Nephron (organoid): ENCODE results near the gene ZNF575.

Experiments used
- H3K27ac Mint-ChIP-seq, 3 experiments: 2 replicates each; pipeline ENCODE4 v1.8.0; 2020; ENCODE audit warnings: mixed read lengths in 3 of 3, mild to moderate bottlenecking in 2 of 3, moderate library complexity in 1 of 3
- H3K27me3 Mint-ChIP-seq: 2 replicates; pipeline ENCODE4 v1.8.0; 2021; ENCODE audit warnings: low read depth, mild to moderate bottlenecking, moderate library complexity, mixed read lengths
- H3K36me3 Mint-ChIP-seq: 2 replicates; pipeline ENCODE4 v1.8.0; 2020; ENCODE audit warnings: low read depth, mixed read lengths
- H3K4me1 Mint-ChIP-seq: 2 replicates; pipeline ENCODE4 v1.8.0; 2020; ENCODE audit warnings: mixed read lengths
- H3K4me3 Mint-ChIP-seq, 3 experiments: 2 replicates each; pipeline ENCODE4 v1.8.0; 2020; ENCODE audit warnings: mild to moderate bottlenecking in 3 of 3, mixed read lengths in 3 of 3, moderate library complexity in 2 of 3
- H3K9me3 Mint-ChIP-seq: 2 replicates; pipeline ENCODE4 v1.8.0; 2020; ENCODE audit warnings: mixed read lengths
- TF ChIP-seq, protein P1 (sequence below), 3 experiments: fragments of 200-600 bp; sonication (generic); IDR thresholded peaks; one replicate each; pipeline ENCODE4 v1.5.0; 2021; ENCODE audit warnings: antibody characterized with exemption in 3 of 3; ENCODE audit not compliant: unreplicated experiment in 3 of 3

The ZNF575 gene

DNA sequence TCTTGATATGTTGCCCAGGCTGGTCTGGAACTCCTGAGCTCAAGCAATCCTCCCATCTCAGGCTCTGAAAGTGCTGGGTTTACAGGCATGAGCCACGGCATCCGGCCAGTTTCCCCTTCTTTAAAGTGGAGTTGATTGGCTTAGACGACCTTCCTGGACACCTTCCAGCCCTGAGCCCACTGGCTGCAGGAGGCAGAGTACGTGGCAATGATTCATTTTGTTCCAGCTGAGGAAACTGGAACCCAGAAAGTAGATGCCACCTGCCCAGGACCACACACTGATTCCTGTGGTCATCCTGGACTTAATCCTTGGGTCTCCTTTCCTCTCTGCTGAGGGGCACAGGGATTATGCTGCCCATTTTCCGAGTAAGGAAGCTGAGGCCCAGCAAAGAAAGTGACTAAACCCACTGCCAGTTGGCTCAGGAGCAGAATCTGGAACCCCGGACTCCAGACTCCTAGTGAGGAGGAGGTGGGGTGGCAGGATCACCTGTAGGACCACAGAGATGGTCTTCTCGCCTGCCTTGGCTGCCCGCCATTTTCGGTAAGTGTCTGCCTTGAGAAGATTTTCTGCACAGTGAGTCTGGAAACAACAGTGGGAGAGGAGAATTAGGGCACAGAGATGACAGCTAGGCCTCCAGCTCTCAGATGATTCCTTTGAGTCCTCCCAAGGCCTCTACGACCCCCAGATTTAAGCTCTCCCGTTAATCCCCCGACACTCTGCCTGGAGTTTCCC lies 41.6 kb downstream of the ZNF575 start:
- TF ChIP-seq, protein P1, sequence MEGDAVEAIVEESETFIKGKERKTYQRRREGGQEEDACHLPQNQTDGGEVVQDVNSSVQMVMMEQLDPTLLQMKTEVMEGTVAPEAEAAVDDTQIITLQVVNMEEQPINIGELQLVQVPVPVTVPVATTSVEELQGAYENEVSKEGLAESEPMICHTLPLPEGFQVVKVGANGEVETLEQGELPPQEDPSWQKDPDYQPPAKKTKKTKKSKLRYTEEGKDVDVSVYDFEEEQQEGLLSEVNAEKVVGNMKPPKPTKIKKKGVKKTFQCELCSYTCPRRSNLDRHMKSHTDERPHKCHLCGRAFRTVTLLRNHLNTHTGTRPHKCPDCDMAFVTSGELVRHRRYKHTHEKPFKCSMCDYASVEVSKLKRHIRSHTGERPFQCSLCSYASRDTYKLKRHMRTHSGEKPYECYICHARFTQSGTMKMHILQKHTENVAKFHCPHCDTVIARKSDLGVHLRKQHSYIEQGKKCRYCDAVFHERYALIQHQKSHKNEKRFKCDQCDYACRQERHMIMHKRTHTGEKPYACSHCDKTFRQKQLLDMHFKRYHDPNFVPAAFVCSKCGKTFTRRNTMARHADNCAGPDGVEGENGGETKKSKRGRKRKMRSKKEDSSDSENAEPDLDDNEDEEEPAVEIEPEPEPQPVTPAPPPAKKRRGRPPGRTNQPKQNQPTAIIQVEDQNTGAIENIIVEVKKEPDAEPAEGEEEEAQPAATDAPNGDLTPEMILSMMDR (IDR thresholded peaks at IDR 0.05; ENCODE audit: unreplicated experiment in 3 of 3): no peak
- peak overlapping the region; percentile 95 to 99 (median 96) for H3K4me3 Mint-ChIP-seq
- H3K27me3 Mint-ChIP-seq: no peaks in the 10 kb centered on the region
- H3K9me3 Mint-ChIP-seq: no peaks in the 10 kb centered on the region
- H3K27ac Mint-ChIP-seq: peak overlapping the region; percentile 88 to 98 (median 97)
- H3K4me1 Mint-ChIP-seq: peaks cover 40% of the 10 kb centered on the region
- H3K36me3 Mint-ChIP-seq: peaks cover 22% of the 10 kb centered on the region

DNA sequence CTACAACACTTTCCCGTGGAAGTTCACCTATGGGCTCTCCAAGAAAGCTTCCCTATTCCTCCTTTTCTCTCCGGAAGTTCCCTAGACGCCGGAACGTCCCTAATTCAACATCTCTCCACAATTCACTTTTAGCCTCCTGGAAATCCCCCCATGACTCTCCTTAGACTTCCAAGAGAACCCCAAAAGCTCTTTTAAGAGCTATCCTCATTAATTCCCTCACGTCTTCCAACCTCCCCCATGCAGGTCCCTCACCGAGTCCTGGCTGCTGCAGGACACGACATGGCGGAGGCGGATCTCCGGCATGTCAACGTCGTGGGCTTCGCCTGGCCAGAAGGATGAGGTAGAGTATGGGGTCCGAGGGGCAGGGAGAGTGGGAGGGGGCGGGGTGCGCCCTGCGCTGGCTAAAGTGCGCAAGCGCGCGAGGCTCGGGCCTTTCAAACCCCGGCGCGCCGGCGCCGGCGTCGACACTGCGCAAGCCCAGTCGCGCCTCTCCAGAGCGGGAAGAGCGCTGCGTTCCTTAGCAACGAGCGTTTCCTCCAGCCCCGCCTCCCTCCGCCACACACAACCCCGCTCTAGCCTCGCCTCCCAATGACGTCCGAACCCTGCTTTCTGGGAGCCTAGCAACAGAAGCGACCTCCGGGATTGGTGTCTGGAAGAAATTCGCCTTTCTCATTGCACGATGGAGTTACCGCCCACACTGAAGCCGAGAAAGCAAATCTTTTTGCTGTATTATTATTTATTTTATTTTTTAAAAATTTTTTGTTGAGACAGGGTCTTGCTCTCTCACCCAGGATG lies 42.4 kb downstream of the ZNF575 start, which contains the start of the genes PINLYP and XRCC1:
Gene PINLYP, plus strand, starts transcription at position 646 of the 795 bp plus-strand sequence. CDS start 1,391 bp downstream, outside the sequence.
Gene XRCC1, minus strand, starts transcription at position 372 of the 795 bp plus-strand sequence. Its CDS starts 69 bp downstream, at position 303.
- TF ChIP-seq, protein P1 (IDR thresholded peaks at IDR 0.05; ENCODE audit: unreplicated experiment in 3 of 3): no peak
- H3K9me3 Mint-ChIP-seq: no peaks in the 10 kb centered on the region
- peak within 1 kb of the TSS; percentile 95 to 99 (median 96) for H3K4me3 Mint-ChIP-seq
- peaks cover 16% of the 10 kb centered on the region for H3K36me3 Mint-ChIP-seq
- H3K27me3 Mint-ChIP-seq: no peaks in the 10 kb centered on the region
- H3K4me1 Mint-ChIP-seq: peaks cover 47% of the 10 kb centered on the region
- peak within 1 kb of the TSS; percentile 88 to 98 (median 97) for H3K27ac Mint-ChIP-seq

DNA sequence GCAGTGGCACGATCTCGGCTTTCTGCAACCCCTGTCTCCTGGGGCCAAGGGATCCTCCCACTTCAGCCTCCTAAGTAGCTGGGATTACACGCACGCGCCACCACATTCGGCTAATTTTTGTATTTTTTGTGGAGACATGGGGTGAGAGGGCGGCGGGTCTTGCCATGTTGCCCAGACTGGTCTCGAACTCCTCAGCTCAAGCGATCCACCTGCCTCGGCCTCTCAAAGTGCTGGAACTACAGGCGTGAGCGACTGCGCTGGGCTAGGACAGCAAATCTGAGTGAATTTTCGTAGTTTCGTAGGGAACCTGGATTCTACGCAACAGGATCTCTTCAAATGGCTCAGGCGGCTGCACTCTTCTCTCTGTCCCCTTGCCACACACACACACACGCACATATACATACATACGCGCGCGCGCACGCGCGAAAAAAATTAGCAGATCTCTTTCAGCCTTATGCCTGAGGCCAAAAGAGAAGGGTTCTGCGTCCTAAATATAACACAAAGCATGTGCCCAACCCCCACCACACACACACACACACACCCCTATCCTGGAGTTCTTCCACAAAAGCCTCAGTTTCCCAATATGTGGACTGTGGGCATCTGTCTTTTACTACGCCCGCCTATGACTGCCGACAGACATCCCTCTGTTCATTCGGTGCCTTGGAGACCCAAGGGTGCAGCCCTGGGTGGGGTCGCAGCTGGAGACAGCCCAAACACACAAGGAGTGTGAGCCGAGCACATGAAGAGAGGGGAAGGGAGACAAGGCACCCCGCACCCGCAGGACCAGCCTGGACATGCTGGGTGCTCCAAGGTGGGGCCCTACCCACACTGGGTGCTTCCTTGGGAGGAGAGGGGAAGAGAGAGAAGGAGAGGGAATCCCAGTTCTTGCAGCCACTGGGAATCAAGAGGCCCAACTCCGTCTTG lies 43.2 kb downstream of the ZNF575 start:
- peak overlapping the region; percentile 95 to 99 (median 96) for H3K4me3 Mint-ChIP-seq
- H3K36me3 Mint-ChIP-seq: peaks cover 14% of the 10 kb centered on the region
- no peaks in the 10 kb centered on the region for H3K27me3 Mint-ChIP-seq
- no peaks in the 10 kb centered on the region for H3K9me3 Mint-ChIP-seq
- peaks cover 44% of the 10 kb centered on the region for H3K4me1 Mint-ChIP-seq
- H3K27ac Mint-ChIP-seq: peak overlapping the region; percentile 88 to 98 (median 97)
- TF ChIP-seq, protein P1 (IDR thresholded peaks at IDR 0.05; ENCODE audit: unreplicated experiment in 3 of 3): no peak

DNA sequence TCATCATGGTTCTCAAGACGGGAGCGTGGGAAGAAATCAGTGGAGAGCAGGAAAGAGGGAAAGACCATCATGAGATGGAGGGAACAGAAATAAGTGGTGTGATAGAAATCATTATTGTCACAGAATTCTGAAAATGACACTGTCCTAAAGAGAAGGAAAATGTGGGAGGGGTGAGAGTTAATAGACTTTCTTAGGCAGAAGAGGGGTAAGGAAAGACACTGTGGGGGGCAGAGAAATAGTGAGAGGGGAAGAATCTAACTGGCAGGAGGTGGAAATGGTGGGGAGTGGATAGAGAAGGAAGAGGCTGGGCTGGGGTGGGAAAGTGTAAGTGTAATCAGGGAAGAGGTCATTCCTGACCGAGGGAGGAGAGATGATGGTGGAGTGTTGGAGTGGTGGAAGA lies 45.8 kb downstream of the ZNF575 start:
- TF ChIP-seq, protein P1 (IDR thresholded peaks at IDR 0.05; ENCODE audit: unreplicated experiment in 3 of 3): no peak
- H3K4me3 Mint-ChIP-seq: peak overlapping the region; percentile 77 to 88 (median 82)
- H3K27me3 Mint-ChIP-seq: no peaks in the 10 kb centered on the region
- H3K4me1 Mint-ChIP-seq: peaks cover 44% of the 10 kb centered on the region
- H3K36me3 Mint-ChIP-seq: peaks cover 5% of the 10 kb centered on the region
- H3K27ac Mint-ChIP-seq: peak overlapping the region; percentile 18 to 97 (median 91)
- H3K9me3 Mint-ChIP-seq: no peaks in the 10 kb centered on the region

DNA sequence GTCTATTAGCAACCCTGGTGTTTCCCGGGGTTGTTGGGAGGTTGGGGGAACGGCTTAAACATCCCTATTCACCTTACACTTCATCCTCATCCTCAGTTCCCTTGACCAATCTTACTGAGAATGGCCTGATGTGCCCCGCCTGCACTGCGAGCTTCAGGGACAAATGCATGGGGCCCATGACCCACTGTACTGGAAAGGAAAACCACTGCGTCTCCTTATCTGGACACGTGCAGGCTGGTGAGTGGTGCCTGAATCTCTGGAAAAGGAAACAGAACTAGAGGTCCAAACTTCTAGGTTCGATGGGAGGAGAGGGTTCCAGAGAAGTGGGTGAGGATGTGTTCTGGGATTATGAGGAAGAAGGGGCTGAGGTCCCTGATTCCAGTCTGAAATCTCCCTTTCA lies 48.5 kb downstream of the ZNF575 start:
- TF ChIP-seq, protein P1 (IDR thresholded peaks at IDR 0.05; ENCODE audit: unreplicated experiment in 3 of 3): no peak
- Mint-ChIP-seq H3K4me3 (peak overlapping the region; percentile 88 to 94 (median 91)), H3K4me1 (peaks cover 30% of the 10 kb centered on the region), H3K27me3 (no peaks in the 10 kb centered on the region), H3K36me3 (peaks cover 16% of the 10 kb centered on the region), H3K27ac (peak overlapping the region; percentile 23 to 96 (median 90)), H3K9me3 (no peaks in the 10 kb centered on the region)
